Osteoblast (primary cell): Measurements from ENCODE around the gene PRCD. TPM values are rescaled to one million over a fixed set of nuclear protein-coding genes. Genes with fewer than 3 reads are reported as not detected.
"Not testable (repeated sequence)": the region's sequence is repeated elsewhere in the genome, so short reads cannot be mapped to it uniquely, and the experiment has no call there.

Experiments
- DNase-seq: peaks from one replicate; pipeline ENCODE4 v3.0.0; 2011; ENCODE audit warnings: low spot score, mixed read lengths; ENCODE audit not compliant: insufficient read length; ENCODE audit errors: missing footprints
- H2AFZ ChIP-seq: 2 replicates; pipeline ENCODE4 v1.6.0; 2011; ENCODE audit warnings: mild to moderate bottlenecking, low read length
- H3K27ac ChIP-seq: 2 replicates; pipeline ENCODE4 v1.5.1; 2011; ENCODE audit warnings: mild to moderate bottlenecking, low read depth, low read length, moderate library complexity
- H3K27me3 ChIP-seq: 2 replicates; pipeline ENCODE4 v1.6.0; 2012; ENCODE audit warnings: mild to moderate bottlenecking, control low read depth, inconsistent platforms, low read length, moderate library complexity; ENCODE audit not compliant: insufficient read depth
- H3K36me3 ChIP-seq: 2 replicates; pipeline ENCODE4 v1.5.1; 2011; ENCODE audit warnings: mild to moderate bottlenecking, low read length, control low read depth, moderate library complexity; ENCODE audit not compliant: insufficient read depth
- H3K4me1 ChIP-seq: 2 replicates; pipeline ENCODE4 v1.5.1; 2011; ENCODE audit warnings: mild to moderate bottlenecking, low read length, control low read depth, moderate library complexity; ENCODE audit not compliant: insufficient read depth
- H3K4me2 ChIP-seq: 2 replicates; pipeline ENCODE4 v1.6.0; 2011; ENCODE audit warnings: mild to moderate bottlenecking, low read length; ENCODE audit not compliant: insufficient read depth
- H3K4me3 ChIP-seq: fragments of 200-600 bp; sonication (generic); 3 replicates; pipeline ENCODE4 v1.5.1; 2012; ENCODE audit warnings: mild to moderate bottlenecking, low read length, inconsistent platforms; ENCODE audit not compliant: insufficient read depth
- H3K79me2 ChIP-seq: 2 replicates; pipeline ENCODE4 v1.6.0; 2012; ENCODE audit warnings: mild to moderate bottlenecking, low read length, control low read depth, inconsistent platforms; ENCODE audit not compliant: insufficient read depth
- H3K9me3 ChIP-seq: 2 replicates; pipeline ENCODE4 v1.5.1; 2011; ENCODE audit warnings: low read depth, low read length, control low read depth
- H4K20me1 ChIP-seq: 2 replicates; pipeline ENCODE4 v1.6.0; 2012; ENCODE audit warnings: mild to moderate bottlenecking, low read length, control low read depth; ENCODE audit not compliant: insufficient read depth
- CTCF ChIP-seq: IDR thresholded peaks from 2 replicates; pipeline ENCODE4 v1.5.1; 2011; ENCODE audit warnings: mild to moderate bottlenecking, low read depth, low read length, moderate library complexity; ENCODE audit errors: extremely low read depth
- total RNA-seq: library from RNA; depleted of rRNA; stranded (reverse); fragments of >200 nt; gene quantifications from 2 replicates; pipeline ENCODE4 v1.2.3, GENCODE V29; 2012

Gene PRCD
- total RNA-seq, 1 donor: 4.0 TPM

- no peak for TF ChIP-seq CTCF
- Histone ChIP-seq H3K27ac (peak overlapping the region; percentile 77), H3K79me2 (peaks cover 53% of the 10 kb centered on the region), H3K36me3 (peaks cover 35% of the 10 kb centered on the region), H3K9me3 (no peaks in the 10 kb centered on the region), H3K4me3 (peak overlapping the region; percentile 30), H3K4me2 (peak overlapping the region; percentile 94), H3K27me3 (no peaks in the 10 kb centered on the region), H3K4me1 (peaks cover 54% of the 10 kb centered on the region), H2AFZ (no peak overlapping the region), H4K20me1 (peaks cover 53% of the 10 kb centered on the region)
- peak; percentile 36 for DNase-seq
Measured at GRCh38 chr17:76560877-76561221, 21.0 kb downstream of the PRCD start.

DNA sequence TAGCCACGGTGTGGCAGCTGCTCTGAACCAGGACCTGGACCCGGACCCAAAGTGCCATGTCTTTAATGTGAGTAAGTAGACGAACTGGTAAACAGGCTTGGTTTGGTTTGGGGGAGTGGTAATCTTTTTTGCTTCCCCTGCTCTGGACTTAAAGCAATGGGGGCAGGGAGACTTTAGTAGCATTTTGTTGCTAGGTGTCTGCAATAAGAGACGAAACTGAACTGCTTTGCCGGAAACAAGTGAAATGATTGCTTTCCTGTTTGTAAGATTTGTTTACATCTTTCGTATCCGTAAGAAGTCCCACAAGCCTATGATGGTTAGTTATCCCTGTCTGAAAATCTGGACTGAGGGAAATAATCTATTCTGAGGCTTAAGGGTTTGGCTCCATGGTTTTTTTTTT, 21.5 kb downstream of the PRCD start:
- DNase-seq: peak; percentile 58
- peaks cover 40% of the 10 kb centered on the region for H3K36me3 ChIP-seq
- H3K9me3 ChIP-seq: no peaks in the 10 kb centered on the region
- peak overlapping the region; percentile 77 for H3K27ac ChIP-seq
- peaks cover 57% of the 10 kb centered on the region for H4K20me1 ChIP-seq
- no peak for TF ChIP-seq CTCF
- peaks cover 53% of the 10 kb centered on the region for H3K4me1 ChIP-seq
- H3K4me3 ChIP-seq: peak overlapping the region; percentile 30
- H3K27me3 ChIP-seq: no peaks in the 10 kb centered on the region
- no peak overlapping the region for H2AFZ ChIP-seq
- peak overlapping the region; percentile 94 for H3K4me2 ChIP-seq
- peaks cover 56% of the 10 kb centered on the region for H3K79me2 ChIP-seq

DNA sequence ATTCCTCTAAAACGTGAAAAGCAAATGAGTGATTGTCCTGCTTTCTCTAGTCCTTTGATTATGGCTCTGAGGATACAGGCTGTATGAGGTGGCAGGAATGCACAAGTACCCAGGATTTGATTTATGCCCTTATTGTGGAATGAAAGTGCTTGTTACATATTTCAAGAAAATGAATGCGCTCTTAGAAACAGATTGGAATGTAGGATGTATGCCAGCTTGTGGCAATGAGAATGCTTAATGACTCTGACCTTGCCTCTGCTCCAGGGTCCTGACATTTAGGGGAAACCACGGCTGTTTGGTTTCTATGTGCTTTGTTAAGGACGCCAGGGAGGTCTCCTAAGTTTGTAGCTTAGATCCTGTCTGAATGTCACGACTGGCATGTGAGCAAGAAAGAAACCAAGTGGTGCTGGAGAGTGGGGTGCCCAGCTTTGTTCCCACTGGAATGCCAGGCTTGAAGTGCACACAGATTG, 22.0 kb downstream of the PRCD start:
- peak; percentile 84 for DNase-seq
- peaks cover 60% of the 10 kb centered on the region for H4K20me1 ChIP-seq
- peak overlapping the region; percentile 94 for H3K4me2 ChIP-seq
- peaks cover 41% of the 10 kb centered on the region for H3K36me3 ChIP-seq
- peak overlapping the region; percentile 77 for H3K27ac ChIP-seq
- no peaks in the 10 kb centered on the region for H3K27me3 ChIP-seq
- H3K9me3 ChIP-seq: no peaks in the 10 kb centered on the region
- peak overlapping the region; percentile 38 for H3K4me3 ChIP-seq
- H2AFZ ChIP-seq: no peak overlapping the region
- H3K79me2 ChIP-seq: peaks cover 53% of the 10 kb centered on the region
- H3K4me1 ChIP-seq: peaks cover 50% of the 10 kb centered on the region
- TF ChIP-seq CTCF: no peak

DNA sequence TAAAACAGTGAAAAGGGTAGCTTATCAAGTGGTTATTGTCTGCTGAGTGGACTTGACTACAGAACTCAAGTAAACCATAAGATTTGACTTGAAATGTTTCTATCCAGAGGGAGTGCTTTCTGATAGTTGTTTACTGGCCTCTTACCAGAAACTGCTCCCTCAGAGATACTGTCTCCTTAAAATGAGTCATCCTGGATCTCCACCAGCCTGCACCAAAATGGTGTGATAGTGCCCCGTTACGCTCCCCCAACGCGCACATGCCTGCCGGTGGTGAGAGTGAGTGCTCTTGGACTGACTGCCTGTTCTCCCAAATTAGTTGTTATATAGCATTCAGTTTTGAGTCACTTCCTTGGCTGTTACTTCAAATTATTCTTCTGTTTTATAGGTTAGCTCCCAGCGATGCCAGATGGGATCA, 22.9 kb downstream of the PRCD start:
- no peak for TF ChIP-seq CTCF

GRCh38 chr17:76563359-76563758, 23.5 kb downstream of the PRCD start:
- not testable (repeated sequence) for H3K9me3 ChIP-seq, H3K4me2 ChIP-seq, H2AFZ ChIP-seq, H3K27ac ChIP-seq, H3K27me3 ChIP-seq, DNase-seq, H3K4me3 ChIP-seq
- Histone ChIP-seq H4K20me1 (peaks cover 62% of the 10 kb centered on the region), H3K79me2 (peaks cover 39% of the 10 kb centered on the region), H3K4me1 (peaks cover 50% of the 10 kb centered on the region), H3K36me3 (peaks cover 41% of the 10 kb centered on the region)

More for the DNA sequence above, 22.9 kb downstream of the PRCD start:
- peaks cover 46% of the 10 kb centered on the region for H3K79me2 ChIP-seq
- peaks cover 50% of the 10 kb centered on the region for H3K4me1 ChIP-seq
- no peak overlapping the region for H3K4me3 ChIP-seq
- peak; percentile 92 for DNase-seq
- no peaks in the 10 kb centered on the region for H3K27me3 ChIP-seq
- no peak overlapping the region for H2AFZ ChIP-seq
- peaks cover 62% of the 10 kb centered on the region for H4K20me1 ChIP-seq
- H3K9me3 ChIP-seq: no peaks in the 10 kb centered on the region
- peak overlapping the region; percentile 54 for H3K4me2 ChIP-seq
- H3K36me3 ChIP-seq: peaks cover 41% of the 10 kb centered on the region
- peak overlapping the region; percentile 65 for H3K27ac ChIP-seq

DNA sequence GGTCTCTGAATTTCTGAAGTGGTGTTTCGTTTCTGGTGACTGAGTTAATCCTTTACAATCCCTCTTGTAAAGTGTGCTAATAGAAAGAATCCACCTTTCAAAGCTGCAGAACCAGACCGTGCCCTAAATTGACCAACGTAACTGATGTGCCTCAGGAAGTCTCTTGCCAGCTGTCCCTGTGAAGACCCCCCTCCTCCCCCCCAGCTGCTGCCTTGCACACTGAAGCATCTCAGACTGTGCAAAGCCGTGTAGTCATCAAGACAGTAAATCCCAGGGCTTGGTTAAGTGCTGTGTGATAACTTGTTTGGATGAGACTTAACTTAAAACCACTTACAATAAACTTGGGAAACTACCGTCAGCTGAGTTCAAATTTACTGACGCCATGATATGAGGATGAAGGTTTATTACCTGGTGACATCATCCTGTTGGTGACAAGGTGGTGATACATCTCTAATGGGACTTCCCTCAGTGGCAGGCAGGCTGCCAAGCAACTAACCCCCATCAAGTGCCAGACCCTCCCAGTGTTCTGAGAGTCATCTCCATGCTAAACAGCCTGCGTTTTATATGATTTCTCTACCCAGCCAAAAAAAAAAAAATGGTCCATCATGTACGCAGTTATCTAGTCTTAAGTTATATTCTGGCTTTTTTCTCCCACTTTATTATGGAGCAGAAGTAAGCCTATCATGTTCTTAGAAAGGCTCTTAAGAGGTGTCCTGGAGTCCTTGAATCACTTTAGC, 25.3 kb downstream of the PRCD start:
- peaks cover 38% of the 10 kb centered on the region for H3K36me3 ChIP-seq
- H2AFZ ChIP-seq, H3K27me3 ChIP-seq, H3K4me3 ChIP-seq, H3K9me3 ChIP-seq, H3K4me2 ChIP-seq: not testable (repeated sequence)
- H3K79me2 ChIP-seq: peaks cover 21% of the 10 kb centered on the region
- H3K4me1 ChIP-seq: peaks cover 33% of the 10 kb centered on the region
- peaks cover 48% of the 10 kb centered on the region for H4K20me1 ChIP-seq
- peak; percentile 58 for DNase-seq
- H3K27ac ChIP-seq: peak overlapping the region; percentile 39
